ENCODE data around the gene ZNF75A. TPM values are rescaled to one million over a fixed set of nuclear protein-coding genes. Genes with fewer than 3 reads are reported as not detected.

The ZNF75A gene
- polyA plus RNA-seq, 3 donors = 2.3 to 10.2 (median 2.8) TPM

DNA sequence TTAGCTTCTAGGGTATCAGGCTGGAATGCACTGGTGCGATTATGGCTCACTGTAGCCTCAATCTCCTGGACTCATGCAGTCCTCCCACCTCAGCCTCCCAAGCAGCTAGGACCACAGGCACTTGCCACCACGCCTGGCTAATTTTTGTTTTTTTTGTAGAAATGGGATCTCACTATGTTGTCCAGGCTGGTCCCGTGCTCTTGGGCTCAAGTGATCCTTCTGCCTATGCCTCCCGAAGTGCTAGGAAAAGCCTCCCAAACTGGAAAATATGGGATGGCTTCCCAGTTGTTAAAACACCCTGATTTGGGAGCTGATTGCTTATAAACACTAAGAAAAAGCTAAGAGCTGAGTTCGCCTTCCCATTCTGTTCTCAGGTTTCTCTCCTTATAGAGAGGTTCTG lies 28.6 kb upstream of the ZNF75A start:
- Histone ChIP-seq H3K27me3 (ENCODE audit: control insufficient read depth in 2 of 2, insufficient read depth in 2 of 2, low read length in 2 of 2) (peaks cover 3 to 20% of the 10 kb centered on the region in 2 donors), H3K4me1 (ENCODE audit: control insufficient read depth in 1 of 2, insufficient read depth in 2 of 2, low read length in 2 of 2) (peaks cover 7 to 8% of the 10 kb centered on the region in 2 donors), H3K4me3 (replicated peaks in 1 of 3; ENCODE audit: low read depth in 2 of 3, low read length in 3 of 3) (no peak overlapping the region), H3K36me3 (replicated peaks in 1 of 2; ENCODE audit: control insufficient read depth in 1 of 2, insufficient read depth in 2 of 2, low read length in 2 of 2) (no peaks in the 10 kb centered on the region), H2AFZ (ENCODE audit: insufficient read depth, low read depth, low read length, poor library complexity, severe bottlenecking) (no peak overlapping the region), H3K27ac (ENCODE audit: low read depth in 1 of 2, low read length in 2 of 2) (no peak overlapping the region), H3K9me3 (replicated peaks in 1 of 2; ENCODE audit: control insufficient read depth in 1 of 2, insufficient read depth in 1 of 2, low read length in 2 of 2) (peaks cover 6 to 16% of the 10 kb centered on the region in 2 donors), H3K79me2 (ENCODE audit: insufficient read depth, low read length) (no peaks in the 10 kb centered on the region), H3K4me2 (replicated peaks; ENCODE audit: extremely low read depth, low read length, poor library complexity, severe bottlenecking) (no peak overlapping the region), H3K9ac (ENCODE audit: insufficient read depth, low read length, poor library complexity, severe bottlenecking) (no peak overlapping the region), H4K20me1 (ENCODE audit: insufficient read depth, low read length) (peaks cover 13% of the 10 kb centered on the region)
- Mint-ChIP-seq H3K27ac (no peak overlapping the region), H3K4me3 (no peak overlapping the region), H3K4me1 (peaks cover 4% of the 10 kb centered on the region), H3K36me3 (no peaks in the 10 kb centered on the region), H3K27me3 (ENCODE audit: low read depth in 3 of 3) (peaks cover 18 to 30% (median 23%) of the 10 kb centered on the region in 3 donors), H3K9me3 (peaks cover 5 to 39% (median 19%) of the 10 kb centered on the region in 7 donors)
- intact Hi-C loops (cut with micrococcal nuclease) = loop anchor here in 1 of 2 donors (5.0 kb wide), 1 partner anchor 41 kb away; no protein-coding TSS in a partner anchor
- DNase-seq = no peak
- TF ChIP-seq, protein P1, sequence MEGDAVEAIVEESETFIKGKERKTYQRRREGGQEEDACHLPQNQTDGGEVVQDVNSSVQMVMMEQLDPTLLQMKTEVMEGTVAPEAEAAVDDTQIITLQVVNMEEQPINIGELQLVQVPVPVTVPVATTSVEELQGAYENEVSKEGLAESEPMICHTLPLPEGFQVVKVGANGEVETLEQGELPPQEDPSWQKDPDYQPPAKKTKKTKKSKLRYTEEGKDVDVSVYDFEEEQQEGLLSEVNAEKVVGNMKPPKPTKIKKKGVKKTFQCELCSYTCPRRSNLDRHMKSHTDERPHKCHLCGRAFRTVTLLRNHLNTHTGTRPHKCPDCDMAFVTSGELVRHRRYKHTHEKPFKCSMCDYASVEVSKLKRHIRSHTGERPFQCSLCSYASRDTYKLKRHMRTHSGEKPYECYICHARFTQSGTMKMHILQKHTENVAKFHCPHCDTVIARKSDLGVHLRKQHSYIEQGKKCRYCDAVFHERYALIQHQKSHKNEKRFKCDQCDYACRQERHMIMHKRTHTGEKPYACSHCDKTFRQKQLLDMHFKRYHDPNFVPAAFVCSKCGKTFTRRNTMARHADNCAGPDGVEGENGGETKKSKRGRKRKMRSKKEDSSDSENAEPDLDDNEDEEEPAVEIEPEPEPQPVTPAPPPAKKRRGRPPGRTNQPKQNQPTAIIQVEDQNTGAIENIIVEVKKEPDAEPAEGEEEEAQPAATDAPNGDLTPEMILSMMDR (IDR thresholded peaks at IDR 0.05) = no peak
- WGBS (ENCODE audit: insufficient coverage) = no CpG with 5 or more reads among the region's 5 CpGs

DNA sequence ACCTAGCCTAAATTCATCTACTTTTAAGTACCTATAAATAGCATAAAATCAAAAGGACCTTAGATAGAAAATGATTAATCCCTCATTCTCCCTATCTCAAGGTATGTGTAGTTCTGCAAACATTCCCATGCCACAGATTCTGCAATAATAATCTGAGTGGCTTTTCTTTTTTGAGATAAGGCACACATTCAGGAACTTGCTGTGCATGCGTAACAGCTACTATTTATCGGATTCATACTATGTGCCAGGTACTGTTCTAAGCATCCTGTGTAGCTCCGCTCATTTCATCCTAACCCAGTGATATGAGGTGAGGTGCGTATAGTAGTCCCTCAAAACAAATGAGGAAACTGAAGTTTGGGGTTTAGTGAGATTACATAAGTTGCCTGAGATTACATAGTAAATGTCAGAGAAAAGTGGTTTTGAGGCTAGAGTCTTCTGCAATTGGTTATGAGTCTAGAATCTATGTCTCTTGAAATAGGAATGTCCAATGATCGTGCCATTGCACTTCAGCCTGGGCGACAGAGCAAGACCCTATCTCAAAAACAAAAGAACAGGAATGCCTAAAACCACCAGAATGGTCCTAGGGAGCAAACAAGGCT lies 24.0 kb upstream of the ZNF75A start:
- Histone ChIP-seq H3K4me2 (replicated peaks; ENCODE audit: extremely low read depth, low read length, poor library complexity, severe bottlenecking) (peak overlapping the region; percentile 14), H3K79me2 (ENCODE audit: insufficient read depth, low read length) (peaks cover 29% of the 10 kb centered on the region), H3K4me3 (replicated peaks in 1 of 3; ENCODE audit: low read depth in 2 of 3, low read length in 3 of 3) (peak overlapping the region in 1 of 3 experiments; percentile 90), H3K9me3 (replicated peaks in 1 of 2; ENCODE audit: control insufficient read depth in 1 of 2, insufficient read depth in 1 of 2, low read length in 2 of 2) (peaks cover 10 to 21% of the 10 kb centered on the region in 2 donors), H4K20me1 (ENCODE audit: insufficient read depth, low read length) (peaks cover 6% of the 10 kb centered on the region), H3K4me1 (ENCODE audit: control insufficient read depth in 1 of 2, insufficient read depth in 2 of 2, low read length in 2 of 2) (peaks cover 37 to 43% of the 10 kb centered on the region in 2 donors), H3K36me3 (replicated peaks in 1 of 2; ENCODE audit: control insufficient read depth in 1 of 2, insufficient read depth in 2 of 2, low read length in 2 of 2) (peaks cover 12% of the 10 kb centered on the region in 2 donors), H2AFZ (ENCODE audit: insufficient read depth, low read depth, low read length, poor library complexity, severe bottlenecking) (no peak overlapping the region), H3K27me3 (ENCODE audit: control insufficient read depth in 2 of 2, insufficient read depth in 2 of 2, low read length in 2 of 2) (peaks cover 3 to 16% of the 10 kb centered on the region in 2 donors), H3K9ac (ENCODE audit: insufficient read depth, low read length, poor library complexity, severe bottlenecking) (no peak overlapping the region), H3K27ac (ENCODE audit: low read depth in 1 of 2, low read length in 2 of 2) (no peak overlapping the region)
- peaks cover 15 to 17% of the 10 kb centered on the region in 2 donors for H3K36me3 Mint-ChIP-seq
- H3K4me3 Mint-ChIP-seq = peak overlapping the region; percentile 71 to 91
- H3K27ac Mint-ChIP-seq = no peak overlapping the region
- WGBS (ENCODE audit: insufficient coverage) = 33% methylated on average over 2 of the region's 6 CpGs
- peaks cover 28% of the 10 kb centered on the region for H3K4me1 Mint-ChIP-seq
- TF ChIP-seq, protein P1 (IDR thresholded peaks at IDR 0.05) = no peak
- peaks cover 11 to 19% (median 14%) of the 10 kb centered on the region in 3 donors for H3K27me3 Mint-ChIP-seq (ENCODE audit: low read depth in 3 of 3)
- H3K9me3 Mint-ChIP-seq = peaks cover 7 to 26% (median 17%) of the 10 kb centered on the region in 7 donors
- DNase-seq = peak in 1 of 3 donors; percentile 25
- intact Hi-C loops (cut with micrococcal nuclease) = loop anchor here in 1 of 2 donors (5.0 kb wide), 2 partner anchors 161 to 176 kb away; partner anchors contain the start of genes NAA60 and ZNF597

Measured in CD14-positive monocyte (primary cell).